GM12878 (cell line): ENCODE results near the gene SURF6. TPM values are rescaled to one million over a fixed set of nuclear protein-coding genes. Genes with fewer than 3 reads are reported as not detected.

ENCODE experiments used
- ATAC-seq: fragments of 200-7000 bp; cut with Tn5 transposase; 3 replicates; pipeline ENCODE4 v1.9.1; 2020; ENCODE audit warnings: mild to moderate bottlenecking, moderate library complexity
- BruUV-seq: library from RNA; stranded (reverse); fragments of 400-500 nt; replicated peaks from 2 replicates; lab custom pipeline; 2021; lab: Mats Ljungman, UMichigan
- CTCF ChIA-PET: fragments of 300-600 bp; sonication (Branson Sonifier 250); formaldehyde crosslinking; extraction: SDS; loops from one replicate; lab custom pipeline; 2021; ENCODE audit warnings: inconsistent platforms; lab: Yijun Ruan, JAX
- POLR2A ChIA-PET: fragments of 350-600 bp; formaldehyde crosslinking; extraction: SDS; loops from one replicate; lab custom pipeline; 2021; ENCODE audit warnings: inconsistent platforms; lab: Charles Lee
- RAD21 ChIA-PET: fragments of 300-600 bp; sonication (Branson Sonifier 250); formaldehyde crosslinking; loops from one replicate; lab custom pipeline; 2023; ENCODE audit warnings: antibody characterized with exemption; ENCODE audit not compliant: unreplicated experiment; lab: Charles Lee
- SMC1A ChIA-PET: fragments of 300-600 bp; sonication (Branson Sonifier 250); formaldehyde crosslinking; loops from one replicate; lab custom pipeline; 2023; ENCODE audit not compliant: unreplicated experiment, uncharacterized antibody; lab: Charles Lee
- DNase-seq: peaks from one replicate; pipeline ENCODE4 v3.0.0-alpha.2; 2011; ENCODE audit warnings: low read depth, low spot score
- FAIRE-seq: peaks from 3 replicates; lab custom pipeline; 2011; peaks lifted over from hg19 to GRCh38; lab: Jason Lieb, UNC
- H2AFZ ChIP-seq: 2 replicates; pipeline ENCODE4 v1.6.0; 2011; ENCODE audit warnings: low read depth, low read length, control low read depth; ENCODE audit not compliant: control insufficient read depth
- H3K27ac ChIP-seq: 2 replicates; pipeline ENCODE4 v1.5.1; 2011; ENCODE audit warnings: control low read depth; ENCODE audit not compliant: control insufficient read depth, insufficient read depth
- H3K27me3 ChIP-seq, 2 experiments: replicated peaks in 1 of 2; 2 replicates each; pipeline versions ENCODE4 v1.6.0 to v1.6.1; 2011; ENCODE audit warnings: low read length in 1 of 2; ENCODE audit not compliant: control insufficient read depth in 2 of 2, insufficient read depth in 2 of 2
- H3K36me3 ChIP-seq, 2 experiments: 2 replicates each; pipeline ENCODE4 v1.5.1; 2011; ENCODE audit warnings: low read length in 1 of 2; ENCODE audit not compliant: control insufficient read depth in 2 of 2, insufficient read depth in 2 of 2
- H3K4me1 ChIP-seq: 2 replicates; pipeline ENCODE4 v1.6.1; 2011; ENCODE audit warnings: mild to moderate bottlenecking, low read length, moderate library complexity, mixed read lengths; ENCODE audit not compliant: control insufficient read depth, insufficient read depth
- H3K4me2 ChIP-seq: 2 replicates; pipeline ENCODE4 v1.6.0; 2011; ENCODE audit warnings: control low read depth; ENCODE audit not compliant: control insufficient read depth, insufficient read depth
- H3K4me3 ChIP-seq: fragments of 200-600 bp; sonication (generic); 2 replicates; pipeline ENCODE4 v1.5.1; 2016
- H3K79me2 ChIP-seq: 2 replicates; pipeline ENCODE4 v1.6.0; 2011; ENCODE audit warnings: low read length; ENCODE audit not compliant: control insufficient read depth, insufficient read depth
- H3K9ac ChIP-seq: 2 replicates; pipeline ENCODE4 v1.8.0; 2011; ENCODE audit warnings: low read length, control low read depth, mixed read lengths; ENCODE audit not compliant: control insufficient read depth, insufficient read depth
- H3K9me3 ChIP-seq: replicated peaks from 3 replicates; pipeline ENCODE4 v1.5.1; 2011; ENCODE audit warnings: mild to moderate bottlenecking, low read length; ENCODE audit not compliant: control insufficient read depth, insufficient read depth
- H4K20me1 ChIP-seq: 2 replicates; pipeline ENCODE4 v1.6.0; 2011; ENCODE audit not compliant: control insufficient read depth, insufficient read depth
- ASH2L ChIP-seq: fragments of 300-600, 200-600 bp; sonication (generic); IDR thresholded peaks from 2 replicates; pipeline ENCODE4 v1.6.1; 2017; ENCODE audit warnings: low read depth, mild to moderate bottlenecking, borderline replicate concordance
- BHLHE40 ChIP-seq, 2 experiments: fragments of 450-650 bp in 1 of 2; IDR thresholded peaks; 2 replicates each; pipeline ENCODE4 v1.6.1; 2011 to 2017; ENCODE audit warnings: low read depth in 2 of 2, borderline replicate concordance in 1 of 2, improper control_type of control experiment in 1 of 2, low read length in 1 of 2, mild to moderate bottlenecking in 1 of 2
- BMI1 ChIP-seq: fragments of 450-650 bp; IDR thresholded peaks from 2 replicates; pipeline ENCODE4 v1.6.1; 2016; ENCODE audit warnings: mild to moderate bottlenecking, moderate library complexity, borderline replicate concordance
- CBFB ChIP-seq: IDR thresholded peaks from 2 replicates; pipeline ENCODE4 v1.6.1; 2016; ENCODE audit warnings: antibody characterized with exemption, low read depth
- HDAC6 ChIP-seq: fragments of 200-600 bp; sonication (generic); IDR thresholded peaks from one replicate; pipeline ENCODE4 v1.8.0; 2017; ENCODE audit warnings: antibody characterized with exemption; ENCODE audit not compliant: unreplicated experiment
- HDGF ChIP-seq: fragments of 450-650 bp; IDR thresholded peaks from 2 replicates; pipeline ENCODE4 v1.6.1; 2016; ENCODE audit warnings: antibody characterized with exemption
- IRF4 ChIP-seq: IDR thresholded peaks from 2 replicates; pipeline ENCODE4 v1.6.1; 2011; ENCODE audit warnings: low read depth, low read length
- POLR2A ChIP-seq: IDR thresholded peaks from 2 replicates; pipeline ENCODE4 v1.6.1; 2011; ENCODE audit warnings: low read depth, mild to moderate bottlenecking, low read length
- PRDM15 ChIP-seq: fragments of 450-650 bp; formaldehyde crosslinking; IDR thresholded peaks from 2 replicates; pipeline ENCODE4 v1.4.0; 2020; ENCODE audit warnings: mild to moderate bottlenecking, moderate library complexity
- SIX5 ChIP-seq: IDR thresholded peaks from 2 replicates; pipeline ENCODE4 v1.6.1; 2011; ENCODE audit warnings: mild to moderate bottlenecking, low read depth, low read length, moderate library complexity; ENCODE audit not compliant: severe bottlenecking
- SMAD1 ChIP-seq: fragments of 450-650 bp; IDR thresholded peaks from 2 replicates; pipeline ENCODE4 v1.6.1; 2018; ENCODE audit warnings: mild to moderate bottlenecking, low read depth; ENCODE audit not compliant: partially characterized antibody
- SUZ12 ChIP-seq: fragments of 200-600 bp; sonication (generic); IDR thresholded peaks from one replicate; pipeline ENCODE4 v1.6.1; 2018; ENCODE audit warnings: antibody characterized with exemption, mild to moderate bottlenecking; ENCODE audit not compliant: unreplicated experiment
- YY1 ChIP-seq: IDR thresholded peaks from 2 replicates; pipeline ENCODE4 v1.6.1; 2011; ENCODE audit warnings: low read depth, mild to moderate bottlenecking, low read length
- ZNF274 ChIP-seq: IDR thresholded peaks from one replicate; pipeline ENCODE4 v1.8.0; 2011; ENCODE audit not compliant: insufficient read length, insufficient read depth
- WGBS: methylation state at CpG from one replicate; pipeline ENCODE4 v1.1.6; 2016; ENCODE audit warnings: low lambda C conversion rate; ENCODE audit not compliant: insufficient replicate concordance, insufficient coverage; ENCODE audit errors: missing lambda C conversion rate; 5-methylcytosine and 5-hydroxymethylcytosine counted together
- in situ Hi-C: fragments of 300-500 bp; cut with MboI; formaldehyde crosslinking; loops from 9 replicates; pipeline ENCODE4 v1.14.3; 2018; ENCODE audit warnings: mixed read lengths
- intact Hi-C: fragments of 100-400 bp; cut with micrococcal nuclease; formaldehyde crosslinking; loops from one replicate; pipeline ENCODE4 v1.14.2; 2022; ENCODE audit not compliant: unreplicated experiment
- polyA plus RNA-seq, 11 experiments: library from polyadenylated mRNA; depleted of rRNA in 4 of 11; unstranded in 6 of 11; stranded (reverse) in 5 of 11; fragments of >200 nt; fragmentation: Nextera tagmentation in 4 of 11; fragmentation: Illumina TruSeq in 1 of 11; extraction: Ambion mirVana in 4 of 11; extraction: Trizol in 1 of 11; gene quantifications; 1 replicate in 1 of 11; 2 replicates in 10 of 11; pipeline versions ENCODE4 v1.2.1 to v1.2.3, GENCODE V29; 2011 to 2016; ENCODE audit warnings: inconsistent platforms in 2 of 11, missing spikeins in 2 of 11, low read depth in 1 of 11
- total RNA-seq, 4 experiments: library from RNA; depleted of rRNA in 3 of 4; stranded (reverse); fragments of >200 nt in 3 of 4; fragmentation: Illumina TruSeq in 1 of 4; extraction: Trizol in 1 of 4; gene quantifications; 2 replicates each; pipeline versions ENCODE4 v1.2.1 to v1.2.3, GENCODE V29; 2013 to 2021

Gene SURF6
- total and polyA plus RNA-seq, 10 of the 15 experiments (the other 5 are each of a cell fraction or from before 2014, with no cell fraction given), result 2.2 to 27.2 (median 15.1) TPM

- Histone ChIP-seq H3K4me3 (no peak overlapping the region), H3K4me2 (no peak overlapping the region), H3K9me3 (no peaks in the 10 kb centered on the region), H4K20me1 (peaks cover 37% of the 10 kb centered on the region), H3K27me3 (no peaks in the 10 kb centered on the region), H3K79me2 (peaks cover 52% of the 10 kb centered on the region), H3K36me3 (peaks cover 40 to 50% of the 10 kb centered on the region in 2 experiments), H3K4me1 (peaks cover 15% of the 10 kb centered on the region), H3K9ac (no peak overlapping the region), H3K27ac (no peak overlapping the region), H2AFZ (no peak overlapping the region)
- no peak for ATAC-seq
- SMC1A ChIA-PET, result no interaction called here
- CTCF ChIA-PET, result interaction anchor here (0.9 kb wide), 1 partner anchor 32 kb away, joined by 3 read pairs; no protein-coding TSS in a partner anchor
- 92% methylated on average over 22 of the region's 22 CpGs for WGBS
- in situ Hi-C loops, result no loop called here
- no peak for FAIRE-seq
- POLR2A ChIA-PET, result interaction anchor here (1.0 kb wide), 1 partner anchor 10 kb away, joined by 4 read pairs; no protein-coding TSS in a partner anchor
- BruUV-seq, result no TSS peak
- RAD21 ChIA-PET, result no interaction called here
- no peak for TF ChIP-seq BHLHE40 (IDR thresholded peaks at IDR 0.05; ENCODE audit: borderline replicate concordance in 1 of 2, low read depth in 2 of 2, low read length in 1 of 2)
- TF ChIP-seq SIX5, result no peak
- TF ChIP-seq SUZ12, result no peak
- no peak for TF ChIP-seq SMAD1
- 0 out of 2 replicates have a peak, but pooled peaks have one; percentile 34 for TF ChIP-seq POLR2A
- TF ChIP-seq BMI1, result no peak
- intact Hi-C loops, result no loop called here
- DNase-seq, result no peak
Observed at GRCh38 chr9:133367221-133367620, 31.2 kb upstream of the SURF6 start.

- no peak overlapping the region for H3K4me3 ChIP-seq
- no peaks in the 10 kb centered on the region for H3K27me3 ChIP-seq
- peaks cover 34% of the 10 kb centered on the region for H4K20me1 ChIP-seq
- H3K27ac ChIP-seq, result no peak overlapping the region
- BruUV-seq, result no TSS peak
- DNase-seq (no peak), FAIRE-seq (no peak), ATAC-seq (no peak)
- in situ Hi-C loops (no loop called here), intact Hi-C loops (no loop called here)
- POLR2A ChIA-PET, result no interaction called here
- SMC1A ChIA-PET, result no interaction called here
- 87% methylated on average over 11 of the region's 11 CpGs for WGBS
- no peak overlapping the region for H3K4me2 ChIP-seq
- RAD21 ChIA-PET, result no interaction called here
- peaks cover 46 to 56% of the 10 kb centered on the region in 2 experiments for H3K36me3 ChIP-seq
- no peak overlapping the region for H2AFZ ChIP-seq
- CTCF ChIA-PET, result interaction anchor here (0.9 to 1.8 kb wide), 3 partner anchors 9 to 31 kb away, joined by 3 to 4 read pairs (median 3); no protein-coding TSS in a partner anchor
- peaks cover 44% of the 10 kb centered on the region for H3K79me2 ChIP-seq
- no peak overlapping the region for H3K9ac ChIP-seq
- H3K4me1 ChIP-seq, result peaks cover 9% of the 10 kb centered on the region
- no peaks in the 10 kb centered on the region for H3K9me3 ChIP-seq
- TF ChIP-seq CBFB (no peak), IRF4 (no peak), HDAC6 (no peak), PRDM15 (CRISPR knock-in tag) (no peak), HDGF (no peak), ASH2L (no peak), ZNF274 (no peak), YY1 (no peak), SIX5 (no peak)
Observed at GRCh38 chr9:133366435-133366834, 30.4 kb upstream of the SURF6 start.
